C4-2B (cell line): Measurements from ENCODE around the gene ATP2A1.

ENCODE experiments used
- CTCF ChIP-seq: fragments of 450-650 bp; conservative IDR thresholded peaks from 2 replicates; pipeline ENCODE4 v1.5.1; 2017; ENCODE audit warnings: mild to moderate bottlenecking
- ZFX ChIP-seq: fragments of 450-650 bp; IDR thresholded peaks from 2 replicates; pipeline ENCODE4 v1.6.1; 2017

- no peak for TF ChIP-seq CTCF
- TF ChIP-seq ZFX = no peak
Measured at GRCh38 chr16:28951410-28951943, 73.2 kb downstream of the ATP2A1 start.
